Measurements from ENCODE around the gene ARHGAP4.
A peak's percentile ranks its signal among the peaks of the same experiment; 100 is the strongest.

ARHGAP4 gene

GRCh38 chrX:153944140-153944799, 18.2 kb upstream of the ARHGAP4 start, which contains the start of gene RENBP:
Gene RENBP, minus strand, starts transcription at chrX:153944643. Its CDS starts 33 bp downstream, at chrX:153944610.
- peak; percentile 47 for DNase-seq

GRCh38 chrX:153941336-153942252, 15.5 kb upstream of the ARHGAP4 start:
- no peak for DNase-seq

- no peak for DNase-seq
Observed at GRCh38 chrX:153939573-153939972, 13.5 kb upstream of the ARHGAP4 start.

GRCh38 chrX:153938226-153938786, 12.2 kb upstream of the ARHGAP4 start:
- no peak for DNase-seq

GRCh38 chrX:153937056-153937455, 11.0 kb upstream of the ARHGAP4 start:
- no peak for DNase-seq

- no peak for DNase-seq
Observed at GRCh38 chrX:153935326-153935851, 9.3 kb upstream of the ARHGAP4 start.

- DNase-seq, result peak; percentile 63
Observed at GRCh38 chrX:153934762-153935325, 8.8 kb upstream of the ARHGAP4 start, which contains the start of gene NAA10. Gene NAA10, minus strand, starts transcription at chrX:153935037. Its CDS starts 133 bp downstream, at chrX:153934904.

GRCh38 chrX:153934148-153934761, 8.2 kb upstream of the ARHGAP4 start:
- DNase-seq, result no peak

GRCh38 chrX:153933748-153934147, 7.7 kb upstream of the ARHGAP4 start:
- no peak for DNase-seq

GRCh38 chrX:153932220-153932915, 6.3 kb upstream of the ARHGAP4 start:
- no peak for DNase-seq

GRCh38 chrX:153931748-153932147, 5.7 kb upstream of the ARHGAP4 start:
- no peak for DNase-seq

GRCh38 chrX:153931151-153931550, 5.1 kb upstream of the ARHGAP4 start:
- DNase-seq, result no peak

GRCh38 chrX:153930011-153930910, 4.2 kb upstream of the ARHGAP4 start:
- DNase-seq, result no peak

- DNase-seq, result no peak
Observed at GRCh38 chrX:153929576-153929975, 3.5 kb upstream of the ARHGAP4 start.

- DNase-seq, result no peak
Observed at GRCh38 chrX:153928846-153929245, 2.8 kb upstream of the ARHGAP4 start.

GRCh38 chrX:153927922-153928760, 2.1 kb upstream of the ARHGAP4 start:
- DNase-seq, result peak; percentile 88

GRCh38 chrX:153927672-153927921, 1.5 kb upstream of the ARHGAP4 start:
- DNase-seq, result no peak

GRCh38 chrX:153926858-153927671, 1.0 kb upstream of the ARHGAP4 start:
- peak; percentile 62 for DNase-seq

- no peak for DNase-seq
Observed at GRCh38 chrX:153926552-153926857, 441 bp upstream of the ARHGAP4 start.

- DNase-seq, result no peak
Observed at GRCh38 chrX:153925387-153925738, 701 bp downstream of the ARHGAP4 start.

Measured in stimulated activated CD4-positive, alpha-beta T cell treated with anti-CD3 and anti-CD28 coated beads, Interleukin-4, amount 100 ng/mL, for 1 hour (primary cell).